NK-92 treated with Interleukin-12 subunit alpha and Interleukin-12 subunit beta, amount 100 ng/mL, for 24 hours (cell line): ENCODE measurements around the gene SGCA.

Source experiments
- DNase-seq: peaks from one replicate; lab custom pipeline; 2025; lab: John Stamatoyannopoulos, UW

SGCA gene

GRCh38 chr17:50167371-50167770 lies 1.6 kb downstream of the SGCA start:
- no peak for DNase-seq

DNA sequence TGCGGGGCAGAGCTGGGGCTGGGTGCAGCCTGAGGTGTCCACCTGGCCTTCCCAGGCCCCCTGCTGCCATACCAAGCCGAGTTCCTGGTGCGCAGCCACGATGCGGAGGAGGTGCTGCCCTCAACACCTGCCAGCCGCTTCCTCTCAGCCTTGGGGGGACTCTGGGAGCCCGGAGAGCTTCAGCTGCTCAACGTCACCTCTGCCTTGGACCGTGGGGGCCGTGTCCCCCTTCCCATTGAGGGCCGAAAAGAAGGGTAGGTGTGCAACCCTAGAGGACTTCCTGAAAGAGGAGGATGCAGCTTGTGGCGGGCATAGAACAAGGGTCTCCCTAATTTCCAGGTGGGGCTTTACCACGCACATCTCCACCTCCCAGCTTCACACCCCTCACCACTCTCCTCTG lies 2.5 kb downstream of the SGCA start:
- DNase-seq, result no peak

DNA sequence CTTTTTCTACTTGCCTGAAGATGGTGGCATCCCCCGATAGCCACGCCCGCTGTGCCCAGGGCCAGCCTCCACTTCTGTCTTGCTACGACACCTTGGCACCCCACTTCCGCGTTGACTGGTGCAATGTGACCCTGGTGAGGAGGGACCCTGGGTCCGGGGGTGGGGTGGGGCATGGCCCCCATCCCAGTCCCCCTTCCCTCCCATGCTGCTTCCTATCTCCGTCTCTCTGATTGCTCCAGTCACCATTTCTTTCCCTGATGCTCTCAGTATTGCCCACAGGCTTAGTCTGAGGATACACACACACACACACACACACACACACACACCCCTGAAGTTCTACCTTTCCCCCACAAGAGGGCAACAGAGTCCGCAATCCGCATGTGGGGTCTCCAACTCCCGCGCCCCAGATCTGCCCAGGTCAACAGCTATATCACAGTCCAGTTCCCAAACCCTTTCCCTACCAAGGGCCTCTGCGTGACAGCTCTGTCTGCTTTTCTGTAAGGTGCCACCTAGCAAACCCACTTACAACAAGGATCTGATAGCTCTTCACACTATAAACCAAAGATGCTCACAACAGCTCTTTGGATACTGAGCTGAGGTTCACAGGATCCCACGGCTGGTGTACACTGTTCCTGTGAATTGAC lies 3.4 kb downstream of the SGCA start:
- DNase-seq, result peak; percentile 32

GRCh38 chr17:50169881-50170459 lies 4.2 kb downstream of the SGCA start:
- DNase-seq, result no peak

- no peak for DNase-seq
Measured at GRCh38 chr17:50170662-50171370, 5.0 kb downstream of the SGCA start.

DNA sequence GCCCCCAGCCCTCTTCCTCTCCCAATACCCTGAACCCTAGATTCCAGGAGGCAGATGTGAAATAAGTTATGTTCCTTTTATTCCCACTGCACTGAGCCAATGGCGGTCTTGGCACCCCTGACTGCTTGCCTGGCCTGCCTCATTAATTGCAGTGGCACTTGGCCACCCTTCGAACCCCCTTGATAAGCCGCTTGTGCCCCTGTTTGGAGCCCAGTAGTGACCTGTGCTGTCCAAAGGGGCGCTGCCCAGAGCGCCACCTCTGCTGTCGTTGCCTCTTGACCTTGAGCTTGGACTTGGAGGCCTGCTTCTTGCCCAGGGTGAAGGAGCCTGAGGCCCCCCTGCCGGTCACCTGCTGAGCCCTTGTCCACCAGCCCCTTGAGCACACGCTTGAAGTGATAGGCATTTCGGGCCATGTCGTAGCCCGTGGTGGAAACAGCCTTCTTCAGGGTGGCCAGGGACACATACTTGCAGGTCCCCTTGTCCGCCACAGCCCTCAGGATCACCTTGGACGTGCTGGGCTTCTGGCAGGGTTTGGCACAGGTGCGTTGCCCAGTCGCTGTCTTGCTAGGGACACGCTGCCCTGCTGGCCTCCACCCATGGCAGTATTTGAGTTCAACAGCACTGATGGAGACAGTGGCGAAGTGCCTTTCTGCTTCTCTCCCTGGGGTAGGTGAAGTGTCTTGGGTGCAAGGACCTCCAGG lies 5.7 kb downstream of the SGCA start:
- DNase-seq, result no peak

- DNase-seq, result no peak
Measured at GRCh38 chr17:50172130-50172529, 6.3 kb downstream of the SGCA start.

- DNase-seq, result no peak
Measured at GRCh38 chr17:50172936-50173334, 7.1 kb downstream of the SGCA start.

DNA sequence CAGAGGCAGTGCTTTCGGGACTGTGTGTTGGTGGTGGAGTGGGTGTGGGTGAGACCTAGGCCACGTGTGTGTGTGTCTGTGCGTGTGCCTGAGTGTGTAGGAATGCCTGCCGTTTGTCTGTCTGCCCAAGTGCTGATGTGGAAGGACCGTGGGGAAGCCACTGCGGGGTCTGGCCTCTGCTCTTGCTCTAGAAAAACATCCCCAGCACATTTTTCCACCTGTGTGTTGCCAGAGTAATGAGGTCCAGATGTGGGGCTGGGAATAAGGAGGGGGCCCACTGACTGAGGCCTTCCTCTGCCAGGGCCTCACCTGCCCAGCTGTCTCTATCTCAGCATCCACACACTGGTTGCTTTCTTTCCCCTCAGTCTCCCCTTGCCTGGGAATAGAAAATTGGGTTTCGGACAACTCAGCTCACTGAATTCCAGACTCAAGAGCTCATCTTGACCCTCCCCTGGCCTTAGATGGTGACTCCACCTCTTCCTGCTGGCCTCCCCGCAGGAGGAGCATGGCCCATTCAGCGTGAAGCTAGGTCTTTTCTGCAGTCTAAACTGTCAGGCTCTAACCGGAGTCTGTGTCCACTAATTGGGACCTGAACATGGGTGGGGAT lies 7.6 kb downstream of the SGCA start:
- DNase-seq, result no peak

GRCh38 chr17:50174444-50174843 lies 8.6 kb downstream of the SGCA start:
- no peak for DNase-seq

- DNase-seq, result no peak
Measured at GRCh38 chr17:50175035-50175807, 9.4 kb downstream of the SGCA start.

DNA sequence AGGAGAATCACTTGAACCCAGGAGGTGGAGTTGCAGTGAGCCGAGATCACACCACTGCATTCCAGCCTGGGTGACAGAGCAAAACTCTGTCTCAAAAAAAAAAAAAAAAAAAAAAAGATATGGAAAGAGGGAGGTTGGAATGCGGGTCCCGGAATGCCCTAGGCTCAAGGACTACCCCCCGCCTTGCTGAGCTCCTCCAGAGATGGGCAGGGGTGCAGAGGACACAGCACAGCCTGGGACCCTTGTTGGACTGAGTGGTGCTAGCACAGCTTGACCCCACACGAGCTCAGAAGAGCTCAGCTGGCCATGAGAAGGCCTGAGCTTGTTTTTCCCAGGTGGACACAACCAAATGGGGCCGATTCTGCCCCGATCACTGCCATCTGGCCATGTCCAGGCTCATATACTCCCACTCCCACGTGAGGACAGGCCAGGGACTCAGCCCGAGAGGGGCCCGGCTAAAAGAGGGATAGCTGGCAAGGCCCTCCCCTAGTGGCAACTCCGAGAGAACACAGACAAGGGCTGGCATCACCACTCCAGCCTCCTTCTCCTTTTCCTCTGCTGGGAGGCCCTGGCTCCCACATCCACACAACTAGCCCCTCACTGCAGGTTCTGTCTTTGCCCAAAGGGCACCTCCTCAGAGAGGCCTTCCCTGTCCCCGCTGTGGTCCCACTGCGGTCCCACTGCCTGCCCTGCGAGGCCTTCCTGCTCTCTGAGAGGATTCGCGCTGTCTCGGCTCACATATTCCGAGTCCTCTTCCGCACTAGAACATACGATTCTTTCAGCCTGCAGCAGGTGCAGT lies 11.0 kb downstream of the SGCA start:
- no peak for DNase-seq

DNA sequence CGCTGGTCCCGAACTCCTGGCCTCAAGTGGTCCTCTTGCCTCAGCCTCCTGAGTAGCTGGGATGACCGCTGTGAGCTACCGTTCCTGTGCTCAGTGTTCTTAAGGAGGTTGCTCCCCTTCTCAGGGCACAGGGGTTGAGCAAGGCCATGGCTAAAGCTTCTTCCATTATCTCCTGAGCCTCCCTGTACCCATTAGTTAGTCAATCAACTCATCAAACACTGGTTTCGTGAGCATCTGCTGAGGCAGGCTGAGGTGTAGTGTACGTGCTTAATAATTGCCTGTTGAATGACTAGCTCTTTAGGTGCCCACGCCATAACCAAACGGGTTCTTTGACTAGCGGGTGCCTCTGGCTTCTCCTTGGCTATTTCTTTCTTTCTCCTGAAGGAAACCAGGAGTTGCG lies 11.7 kb downstream of the SGCA start:
- DNase-seq, result no peak

DNA sequence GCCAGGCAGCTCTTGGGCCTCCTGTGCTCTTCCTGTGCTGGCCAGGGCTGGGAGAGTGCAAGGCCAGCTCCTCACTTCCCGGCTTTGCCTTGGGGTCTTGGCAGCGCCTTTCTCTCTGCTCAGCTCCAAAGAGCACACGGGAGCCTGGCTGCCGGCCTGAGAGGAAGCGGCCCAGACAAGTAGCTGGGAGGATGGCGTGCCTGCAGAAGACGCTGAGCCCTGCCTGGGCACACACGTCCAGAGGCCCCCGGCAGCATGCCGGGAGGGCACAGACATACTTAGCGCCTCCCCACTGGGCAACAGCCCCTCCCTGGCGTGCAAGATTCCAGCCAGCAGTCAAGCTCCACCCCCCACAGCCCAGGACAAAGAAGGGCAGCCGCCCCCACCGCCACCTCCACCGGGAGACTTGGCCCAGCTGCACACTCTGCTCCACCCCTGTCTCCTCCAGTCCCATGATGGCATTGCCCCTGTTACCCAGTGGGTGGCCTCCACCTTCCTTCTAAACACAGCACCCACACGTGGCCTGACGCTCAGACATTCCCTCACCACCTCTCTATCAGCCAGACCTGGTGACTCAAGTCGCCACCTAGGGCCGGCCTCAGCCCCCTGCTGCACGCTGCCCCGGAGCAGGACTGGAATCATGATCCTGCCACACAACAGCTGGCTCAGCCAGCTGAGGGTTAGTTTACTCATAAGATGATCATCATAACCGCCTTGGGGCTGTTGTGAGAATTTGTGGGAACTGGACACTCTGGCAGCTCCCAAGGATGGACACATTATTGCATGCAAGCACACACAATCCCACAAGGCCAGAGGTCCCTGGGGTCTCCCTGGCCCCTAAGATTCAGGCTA lies 12.4 kb downstream of the SGCA start:
- DNase-seq, result no peak

- no peak for DNase-seq
Measured at GRCh38 chr17:50180111-50180510, 14.3 kb downstream of the SGCA start.

DNA sequence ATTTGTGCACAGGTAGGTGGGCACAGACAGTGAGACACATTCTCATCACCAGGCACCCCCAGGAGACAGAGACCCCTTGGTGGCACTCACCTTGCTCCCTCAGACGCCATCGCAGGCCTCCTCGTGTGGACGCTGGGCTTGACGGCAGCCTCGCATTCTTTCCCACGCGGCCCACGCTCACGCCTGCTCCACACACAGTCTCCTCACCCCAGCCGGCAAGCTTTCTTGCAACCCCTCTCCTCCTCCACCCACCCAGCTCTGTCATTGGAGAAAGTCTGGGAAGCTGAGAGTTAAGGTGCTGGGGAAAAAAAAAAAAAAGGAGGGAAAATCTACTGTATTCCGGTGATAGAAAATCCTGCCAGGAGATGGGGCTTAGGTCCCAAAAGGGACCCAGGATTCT lies 14.8 kb downstream of the SGCA start:
- DNase-seq, result no peak

GRCh38 chr17:50181144-50181543 lies 15.3 kb downstream of the SGCA start:
- no peak for DNase-seq

DNA sequence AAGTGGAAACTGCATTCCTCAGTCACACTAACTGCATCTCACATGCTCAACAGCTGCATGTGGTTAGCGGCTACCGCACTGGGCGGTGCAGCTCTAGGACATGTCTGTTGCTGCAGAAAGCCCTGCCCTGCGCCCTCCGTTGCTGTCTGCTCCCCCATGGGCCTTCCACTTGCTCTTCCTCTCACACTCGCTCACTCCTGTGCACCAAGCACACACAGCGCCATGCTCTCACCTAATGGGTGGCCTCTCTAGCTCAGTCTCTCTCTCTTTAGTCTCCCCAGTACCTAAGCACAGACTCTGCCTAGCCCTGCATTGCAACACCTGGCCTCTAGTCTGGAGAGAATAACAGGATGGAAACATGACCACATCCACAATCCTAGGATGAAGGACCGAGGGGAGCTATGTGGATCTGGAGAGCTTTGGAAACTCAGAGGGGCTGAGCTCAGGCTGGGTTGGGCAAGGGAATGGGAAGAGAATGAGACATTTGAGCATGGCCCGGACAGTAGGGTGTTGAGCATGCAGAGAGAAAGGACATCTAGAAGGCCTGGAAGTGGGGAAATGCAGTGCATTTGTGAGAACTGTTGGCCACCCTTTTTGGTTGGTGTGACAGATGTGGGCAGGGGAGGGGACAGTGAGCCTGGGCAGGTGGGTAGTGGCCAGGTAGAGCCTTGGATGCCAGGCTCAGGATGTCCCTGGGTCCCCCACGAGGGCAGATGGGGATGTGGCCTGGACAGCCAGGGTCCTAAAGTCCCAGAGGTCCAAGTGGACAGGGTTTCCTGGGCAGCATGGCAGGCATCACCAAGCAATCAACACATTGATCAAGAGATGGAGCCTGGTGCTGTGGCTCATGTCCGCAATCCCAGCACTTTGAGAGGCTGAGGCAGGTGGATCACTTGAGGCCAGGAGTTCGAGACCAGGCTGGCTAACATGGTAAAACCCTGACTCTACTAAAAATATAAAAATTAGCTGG lies 16.1 kb downstream of the SGCA start:
- no peak for DNase-seq
